ENCODE results near the gene OIT3.

Gene OIT3

DNA sequence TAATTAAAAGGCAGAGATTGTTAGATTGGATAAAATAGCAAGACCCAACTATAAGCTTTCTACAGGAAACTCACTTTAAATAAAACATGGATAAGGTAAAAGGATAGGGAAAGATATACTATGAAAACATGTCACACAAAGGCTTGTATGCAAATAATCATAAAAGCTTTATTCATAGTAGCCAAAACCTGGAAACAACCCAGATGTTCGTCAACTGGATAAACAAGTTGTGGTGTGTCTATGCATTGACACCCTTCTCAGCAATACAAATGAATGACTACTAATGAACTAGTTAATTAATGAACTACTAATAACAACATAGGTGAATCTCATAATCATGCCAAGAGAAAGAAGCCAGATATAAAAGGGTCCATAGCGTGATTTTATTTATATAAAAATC is 37.7 kb upstream of the OIT3 start:
- Histone ChIP-seq H3K9ac (ENCODE audit: low read depth, low read length) (no peak overlapping the region), H3K9me3 (ENCODE audit: insufficient read depth, low read length, severe bottlenecking) (peaks cover 8% of the 10 kb centered on the region), H3K36me3 (ENCODE audit: insufficient read depth, low read length) (peaks cover 9% of the 10 kb centered on the region; the same call in 1 of the 2 replicates), H4K20me1 (ENCODE audit: insufficient read depth, low read length) (no peaks in the 10 kb centered on the region), H3K27me3 (ENCODE audit: insufficient read depth, low read length, poor library complexity) (no peaks in the 10 kb centered on the region), H3K27ac (ENCODE audit: low read length) (no peak overlapping the region), H3K79me2 (ENCODE audit: insufficient read depth, low read length) (no peaks in the 10 kb centered on the region), H3K4me1 (ENCODE audit: insufficient read depth, low read length) (no peaks in the 10 kb centered on the region), H3K4me3 (ENCODE audit: low read depth in 1 of 2, low read length in 2 of 2) (no peak overlapping the region), H2AFZ (ENCODE audit: low read depth, low read length) (no peak overlapping the region), H3K4me2 (ENCODE audit: insufficient read depth, low read length) (no peak overlapping the region)
- DNase-seq (no peak), ATAC-seq (ENCODE audit: insufficient read depth, low read depth) (no peak)
- TF ChIP-seq, protein P1, sequence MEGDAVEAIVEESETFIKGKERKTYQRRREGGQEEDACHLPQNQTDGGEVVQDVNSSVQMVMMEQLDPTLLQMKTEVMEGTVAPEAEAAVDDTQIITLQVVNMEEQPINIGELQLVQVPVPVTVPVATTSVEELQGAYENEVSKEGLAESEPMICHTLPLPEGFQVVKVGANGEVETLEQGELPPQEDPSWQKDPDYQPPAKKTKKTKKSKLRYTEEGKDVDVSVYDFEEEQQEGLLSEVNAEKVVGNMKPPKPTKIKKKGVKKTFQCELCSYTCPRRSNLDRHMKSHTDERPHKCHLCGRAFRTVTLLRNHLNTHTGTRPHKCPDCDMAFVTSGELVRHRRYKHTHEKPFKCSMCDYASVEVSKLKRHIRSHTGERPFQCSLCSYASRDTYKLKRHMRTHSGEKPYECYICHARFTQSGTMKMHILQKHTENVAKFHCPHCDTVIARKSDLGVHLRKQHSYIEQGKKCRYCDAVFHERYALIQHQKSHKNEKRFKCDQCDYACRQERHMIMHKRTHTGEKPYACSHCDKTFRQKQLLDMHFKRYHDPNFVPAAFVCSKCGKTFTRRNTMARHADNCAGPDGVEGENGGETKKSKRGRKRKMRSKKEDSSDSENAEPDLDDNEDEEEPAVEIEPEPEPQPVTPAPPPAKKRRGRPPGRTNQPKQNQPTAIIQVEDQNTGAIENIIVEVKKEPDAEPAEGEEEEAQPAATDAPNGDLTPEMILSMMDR (IDR thresholded peaks at IDR 0.05; ENCODE audit: borderline replicate concordance, extremely low read depth, low read length, poor library complexity, severe bottlenecking) = no peak
- no peak for TF ChIP-seq EZH2 (IDR thresholded peaks at IDR 0.05; ENCODE audit: borderline replicate concordance, low read depth, low read length, severe bottlenecking)

DNA sequence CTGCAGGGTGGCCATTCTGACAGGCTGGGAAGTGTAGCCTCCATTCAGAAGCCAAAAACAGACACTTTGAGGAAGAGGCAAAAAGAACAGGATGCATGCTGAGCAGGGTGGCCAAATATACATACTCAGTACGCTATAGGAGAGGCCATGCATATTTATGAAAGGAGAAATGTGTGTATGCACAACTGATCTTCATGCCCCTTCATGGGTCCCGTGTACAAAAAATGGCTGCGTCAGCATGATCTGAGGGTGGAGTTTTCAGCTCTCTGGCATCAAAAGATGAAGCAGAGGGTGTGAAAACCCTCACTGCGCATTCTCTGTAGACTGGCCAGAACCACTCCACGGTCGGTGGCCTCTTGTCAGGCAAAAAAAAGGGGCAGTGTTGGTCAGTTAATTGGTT is 35.5 kb upstream of the OIT3 start:
- H3K27ac ChIP-seq (ENCODE audit: low read length) = no peak overlapping the region
- H3K9ac ChIP-seq (ENCODE audit: low read depth, low read length) = no peak overlapping the region
- ATAC-seq (ENCODE audit: insufficient read depth, low read depth) (no peak), DNase-seq (no peak)
- no peak overlapping the region for H3K4me2 ChIP-seq (ENCODE audit: insufficient read depth, low read length)
- H3K9me3 ChIP-seq (ENCODE audit: insufficient read depth, low read length, severe bottlenecking) = no peaks in the 10 kb centered on the region
- no peaks in the 10 kb centered on the region for H3K27me3 ChIP-seq (ENCODE audit: insufficient read depth, low read length, poor library complexity)
- H3K79me2 ChIP-seq (ENCODE audit: insufficient read depth, low read length) = no peaks in the 10 kb centered on the region
- peaks cover 22% of the 10 kb centered on the region for H3K36me3 ChIP-seq (ENCODE audit: insufficient read depth, low read length)
- no peaks in the 10 kb centered on the region for H4K20me1 ChIP-seq (ENCODE audit: insufficient read depth, low read length)
- H3K4me1 ChIP-seq (ENCODE audit: insufficient read depth, low read length) = no peaks in the 10 kb centered on the region
- no peak overlapping the region for H3K4me3 ChIP-seq (ENCODE audit: low read depth in 1 of 2, low read length in 2 of 2)
- TF ChIP-seq, protein P1 (IDR thresholded peaks at IDR 0.05; ENCODE audit: borderline replicate concordance, extremely low read depth, low read length, poor library complexity, severe bottlenecking) = no peak
- TF ChIP-seq EZH2 (IDR thresholded peaks at IDR 0.05; ENCODE audit: borderline replicate concordance, low read depth, low read length, severe bottlenecking) = no peak
- H2AFZ ChIP-seq (ENCODE audit: low read depth, low read length) = no peak overlapping the region

DNA sequence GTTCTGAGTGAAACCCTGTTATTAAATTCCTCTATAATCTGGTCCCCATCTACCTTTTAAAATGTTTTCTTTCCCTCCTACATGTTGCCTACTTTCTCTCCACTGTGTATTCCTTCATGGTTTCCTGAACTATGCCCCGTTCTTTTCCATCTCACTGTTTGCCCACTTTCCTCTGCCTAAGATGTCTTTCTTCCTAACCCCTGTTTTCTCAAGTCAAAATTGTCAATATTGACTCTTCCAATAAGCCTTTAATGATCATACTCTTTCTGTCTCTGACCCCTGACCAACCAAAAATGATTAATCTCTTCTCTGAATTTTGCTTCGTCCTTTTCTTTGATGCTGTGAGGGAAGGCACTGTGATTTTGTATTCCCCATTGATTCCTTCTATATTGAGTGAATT is 30.6 kb upstream of the OIT3 start:
- no peak overlapping the region for H3K9ac ChIP-seq (ENCODE audit: low read depth, low read length)

More for the DNA sequence above, 30.6 kb upstream of the OIT3 start:
- Histone ChIP-seq H3K27me3 (ENCODE audit: insufficient read depth, low read length, poor library complexity) (no peaks in the 10 kb centered on the region), H4K20me1 (ENCODE audit: insufficient read depth, low read length) (no peaks in the 10 kb centered on the region), H3K27ac (ENCODE audit: low read length) (no peak overlapping the region), H3K79me2 (ENCODE audit: insufficient read depth, low read length) (no peaks in the 10 kb centered on the region), H3K4me2 (ENCODE audit: insufficient read depth, low read length) (no peak overlapping the region), H2AFZ (ENCODE audit: low read depth, low read length) (no peak overlapping the region), H3K4me3 (ENCODE audit: low read depth in 1 of 2, low read length in 2 of 2) (no peak overlapping the region), H3K9me3 (ENCODE audit: insufficient read depth, low read length, severe bottlenecking) (no peaks in the 10 kb centered on the region), H3K36me3 (ENCODE audit: insufficient read depth, low read length) (peaks cover 22% of the 10 kb centered on the region), H3K4me1 (ENCODE audit: insufficient read depth, low read length) (no peaks in the 10 kb centered on the region)
- no peak for TF ChIP-seq EZH2 (IDR thresholded peaks at IDR 0.05; ENCODE audit: borderline replicate concordance, low read depth, low read length, severe bottlenecking)
- TF ChIP-seq, protein P1 (IDR thresholded peaks at IDR 0.05; ENCODE audit: borderline replicate concordance, extremely low read depth, low read length, poor library complexity, severe bottlenecking) = no peak
- no peak for ATAC-seq (ENCODE audit: insufficient read depth, low read depth)
- no peak for DNase-seq

All from DND-41 (cell line).